Urothelium cell line (cell line): ENCODE measurements around the gene TRIM9.
"Not testable (repeated sequence)": the region's sequence is repeated elsewhere in the genome, so short reads cannot be mapped to it uniquely, and the experiment has no call there.

ENCODE experiments used
- DNase-seq: peaks from one replicate; pipeline ENCODE4 v3.0.0; 2011; ENCODE audit warnings: low spot score, mixed read lengths
- FAIRE-seq: peaks from 2 replicates; lab custom pipeline; 2011; peaks lifted over from hg19 to GRCh38; lab: Jason Lieb, UNC

The TRIM9 gene

DNA sequence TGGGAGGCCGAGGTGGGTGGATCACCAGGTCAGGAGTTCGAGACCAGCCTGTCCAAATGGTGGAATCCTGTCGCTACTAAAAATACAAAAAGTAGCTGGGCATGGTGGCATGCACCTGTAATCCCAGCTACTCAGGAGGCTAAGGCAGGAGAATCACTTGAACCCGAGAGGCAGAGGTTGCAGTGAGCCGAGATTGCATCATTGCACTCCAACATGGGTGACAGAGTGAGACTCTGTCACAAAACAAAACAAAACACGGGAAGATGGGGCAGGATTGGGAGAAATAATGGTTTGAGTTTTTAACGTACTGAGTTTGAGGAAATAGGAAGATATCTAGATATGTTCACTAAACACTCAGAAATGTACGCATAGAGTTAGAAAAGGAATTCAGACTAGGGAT is 153.3 kb downstream of the TRIM9 start:
- not testable (repeated sequence) for DNase-seq, FAIRE-seq

DNA sequence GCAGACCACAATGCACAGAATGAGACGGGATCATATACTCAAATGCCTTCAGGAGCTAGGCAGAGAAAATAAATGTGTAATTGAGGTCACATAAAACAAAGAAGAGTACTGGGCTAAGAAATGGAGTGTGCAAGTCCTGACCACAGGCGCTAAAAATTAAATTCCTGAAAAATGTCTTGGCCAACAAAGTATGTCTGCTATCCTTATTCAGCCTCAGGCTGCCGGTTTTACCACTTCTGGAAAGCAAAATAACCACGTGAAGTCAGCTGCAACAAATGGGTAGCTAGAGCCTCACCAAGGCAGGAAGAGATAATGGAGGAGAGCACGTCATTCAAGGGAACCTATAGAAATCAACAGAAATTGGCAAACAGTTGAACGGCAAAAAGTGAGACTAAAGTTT is 153.8 kb downstream of the TRIM9 start:
- FAIRE-seq (no peak), DNase-seq (no peak)

DNA sequence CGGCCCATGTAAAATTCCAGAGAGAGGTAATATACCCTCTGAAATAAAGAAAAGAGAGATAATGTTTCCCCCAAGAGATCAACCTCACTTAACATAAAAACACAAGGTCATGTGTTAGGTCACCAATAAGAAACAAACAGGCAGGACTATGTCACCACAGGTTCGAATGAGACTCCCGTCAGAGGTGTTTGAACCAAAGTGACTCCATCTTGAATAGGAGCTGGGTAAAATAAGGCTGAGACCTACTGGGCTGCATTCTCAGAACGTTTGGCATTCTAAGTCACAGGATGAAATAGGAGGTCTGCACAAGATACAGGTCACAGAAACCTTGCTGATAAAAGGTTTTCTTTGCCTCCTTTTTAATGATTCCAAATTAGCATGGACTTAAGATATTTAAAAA is 157.1 kb downstream of the TRIM9 start:
- no peak for FAIRE-seq
- DNase-seq: no peak

DNA sequence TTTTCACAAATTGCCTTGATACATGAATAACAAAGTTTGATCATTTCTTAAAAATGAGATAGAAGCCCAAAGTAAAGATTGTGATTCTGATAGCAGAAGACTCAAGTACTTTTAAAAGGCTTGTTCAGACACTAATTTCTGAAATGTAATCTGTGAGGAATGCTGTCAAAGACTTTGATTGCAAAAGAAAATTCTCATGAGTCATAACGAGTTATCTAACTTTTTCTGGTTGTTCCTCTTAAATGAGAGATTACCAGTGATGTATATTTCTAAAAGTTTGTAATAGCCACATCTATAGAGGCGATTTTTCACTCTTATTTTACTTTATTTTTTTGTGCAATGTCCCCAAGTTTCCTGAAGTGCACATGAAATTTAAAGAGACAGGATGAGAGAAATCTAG is 157.6 kb downstream of the TRIM9 start:
- DNase-seq: no peak

DNA sequence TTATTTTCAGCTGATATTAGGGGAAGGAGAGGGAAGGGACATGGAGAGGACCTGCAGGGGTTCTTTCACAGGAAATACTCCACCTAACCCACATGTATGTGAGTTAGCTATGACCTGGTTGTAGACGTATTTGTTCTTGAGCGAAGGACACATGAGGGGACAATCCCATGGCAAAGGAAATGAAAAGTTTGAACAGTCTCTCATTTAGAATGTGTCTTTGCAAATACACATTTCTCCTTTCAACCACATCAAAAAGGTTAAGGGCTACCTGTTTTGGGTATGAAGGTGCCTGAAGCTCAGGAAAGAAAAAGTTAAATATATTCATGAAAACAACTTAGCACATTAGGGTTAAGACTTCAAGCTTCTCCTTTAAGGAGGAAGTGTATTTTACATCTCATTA is 158.0 kb downstream of the TRIM9 start:
- DNase-seq: no peak
- no peak for FAIRE-seq

More for the DNA sequence above, 157.6 kb downstream of the TRIM9 start:
- FAIRE-seq: no peak

DNA sequence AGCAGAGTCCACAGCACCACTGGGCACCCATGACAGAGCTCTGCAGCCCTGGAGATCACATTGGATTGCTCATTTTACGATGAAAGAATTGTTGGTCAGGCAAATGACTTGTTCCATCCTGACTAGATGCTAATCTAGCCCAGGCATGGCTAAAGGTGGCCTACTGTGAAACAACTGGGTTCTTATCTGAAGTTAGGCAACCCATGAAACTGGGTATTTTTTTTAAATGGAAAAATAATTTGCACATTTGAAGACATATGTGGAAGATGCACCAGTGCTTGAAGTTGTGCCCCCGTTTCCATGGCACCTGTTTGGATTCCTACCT is 158.9 kb downstream of the TRIM9 start:
- peak; percentile 78 for FAIRE-seq
- DNase-seq: no peak

DNA sequence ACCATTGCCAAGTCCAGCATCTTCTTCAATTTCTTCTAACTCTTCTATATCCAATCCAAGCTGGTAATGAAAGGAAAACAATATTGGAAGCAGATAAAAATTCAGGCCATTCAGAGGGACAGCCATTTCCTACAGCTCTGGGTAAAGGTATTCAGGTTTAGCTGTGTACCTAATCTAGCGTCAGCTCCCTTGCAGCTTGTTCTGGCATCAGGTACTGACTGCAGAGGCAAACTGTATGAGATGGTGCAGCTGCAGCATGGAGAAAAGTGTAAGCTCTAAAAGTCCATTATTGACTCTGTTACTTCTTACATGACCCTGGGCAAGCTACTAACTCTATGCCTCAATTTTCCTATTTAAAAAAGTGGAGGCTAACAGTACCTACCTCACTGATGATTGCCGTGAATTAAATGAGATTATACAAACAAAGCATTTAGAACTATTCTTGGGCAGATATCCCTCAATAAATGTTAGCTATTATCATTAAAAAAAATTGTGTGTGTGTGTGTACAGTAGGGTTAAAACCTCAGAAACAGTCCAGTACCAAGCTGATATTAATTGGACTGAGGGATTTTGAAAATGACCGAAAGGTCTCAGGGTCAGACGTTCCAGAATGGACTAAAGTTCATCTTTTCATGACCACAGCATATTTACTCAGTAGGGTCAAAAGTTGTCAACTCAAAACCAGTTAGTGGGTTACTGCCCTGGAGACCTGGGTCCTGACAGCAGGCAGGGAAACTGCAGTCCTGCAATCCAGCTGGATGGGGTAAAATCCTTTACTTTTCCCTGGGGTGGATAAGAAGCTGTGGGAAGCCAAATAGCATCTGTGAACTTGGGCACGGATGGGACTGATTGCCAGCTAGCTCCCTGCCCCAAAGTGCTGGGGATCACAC is 159.5 kb downstream of the TRIM9 start:
- DNase-seq (no peak), FAIRE-seq (no peak)

DNA sequence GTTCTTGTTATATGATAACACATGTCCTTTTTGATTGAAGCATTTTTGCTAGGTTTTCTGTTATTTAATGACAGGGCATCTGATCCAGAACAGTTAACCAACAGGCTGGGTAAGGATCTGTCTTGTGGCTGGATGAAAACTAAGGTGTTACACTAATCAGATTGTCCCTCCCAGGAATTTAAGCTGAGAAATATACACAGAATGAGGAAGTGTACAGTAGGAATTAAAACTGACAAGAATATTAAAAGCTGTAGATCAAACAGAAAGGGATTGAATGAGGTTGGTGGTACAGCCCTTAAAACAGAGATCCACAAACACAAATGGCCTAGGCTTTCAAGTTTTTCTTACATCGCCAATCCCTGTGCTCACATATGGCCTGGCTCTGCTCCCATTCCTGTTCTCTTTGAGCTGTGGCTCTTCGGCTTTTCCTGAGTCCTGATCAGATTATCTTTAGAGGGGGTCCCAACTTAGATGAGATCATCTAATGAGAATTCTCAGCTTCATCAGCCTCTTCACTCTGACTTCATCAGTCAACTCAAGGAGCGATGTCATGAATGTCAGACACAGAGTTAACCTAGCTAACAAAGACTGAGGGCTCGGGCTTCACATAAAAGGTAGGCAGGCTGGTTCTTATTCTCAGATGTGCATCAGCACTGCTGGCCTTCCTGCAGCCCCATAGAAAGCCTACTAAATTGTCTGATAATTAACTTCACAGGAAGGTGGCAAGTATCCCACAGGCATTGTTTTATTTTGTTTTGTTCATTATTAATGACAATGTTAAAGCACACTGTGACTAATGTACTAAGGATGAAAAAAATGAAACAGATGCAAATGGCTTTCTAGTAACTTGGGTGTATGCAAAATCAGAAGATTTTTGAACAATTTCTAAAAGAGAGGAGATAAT is 162.1 kb downstream of the TRIM9 start:
- FAIRE-seq: no peak
- no peak for DNase-seq

DNA sequence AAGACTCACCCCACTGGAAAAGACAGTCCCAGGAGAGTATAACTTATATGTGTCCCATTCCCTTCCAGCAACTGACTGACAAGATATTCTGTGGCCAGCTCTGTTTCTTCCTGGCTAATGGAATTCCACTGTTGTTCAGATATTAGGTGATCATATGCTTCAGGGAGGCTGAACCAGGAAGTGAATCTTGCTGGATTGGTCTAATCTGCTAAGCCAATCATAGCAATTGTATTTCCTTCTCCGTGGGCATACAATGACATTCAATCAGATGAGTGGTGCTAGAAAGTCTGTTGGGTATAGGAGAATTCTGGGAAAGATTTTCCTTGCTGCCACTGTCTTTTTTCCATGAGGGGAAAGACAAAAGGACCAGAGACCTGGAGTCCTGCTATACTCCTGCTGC is 162.7 kb downstream of the TRIM9 start:
- FAIRE-seq (no peak), DNase-seq (no peak)

DNA sequence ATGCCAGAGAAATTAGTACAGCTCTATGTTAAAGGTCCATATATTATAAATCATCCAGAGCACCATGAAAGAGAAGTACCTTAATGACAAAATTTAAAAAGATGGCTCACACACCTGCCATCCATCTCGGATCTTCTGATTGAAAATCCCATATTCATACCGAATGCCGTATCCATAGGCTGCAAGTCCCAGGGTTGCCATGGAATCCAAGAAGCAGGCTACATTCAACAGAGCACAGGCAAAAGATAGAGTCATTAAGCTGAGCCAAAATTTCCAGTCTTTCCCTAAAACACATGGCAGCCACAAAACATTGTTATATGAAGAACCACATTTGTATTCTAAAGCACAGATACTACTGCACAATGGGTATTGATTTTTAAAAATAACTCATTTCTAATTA is 163.3 kb downstream of the TRIM9 start:
- no peak for DNase-seq
- no peak for FAIRE-seq

DNA sequence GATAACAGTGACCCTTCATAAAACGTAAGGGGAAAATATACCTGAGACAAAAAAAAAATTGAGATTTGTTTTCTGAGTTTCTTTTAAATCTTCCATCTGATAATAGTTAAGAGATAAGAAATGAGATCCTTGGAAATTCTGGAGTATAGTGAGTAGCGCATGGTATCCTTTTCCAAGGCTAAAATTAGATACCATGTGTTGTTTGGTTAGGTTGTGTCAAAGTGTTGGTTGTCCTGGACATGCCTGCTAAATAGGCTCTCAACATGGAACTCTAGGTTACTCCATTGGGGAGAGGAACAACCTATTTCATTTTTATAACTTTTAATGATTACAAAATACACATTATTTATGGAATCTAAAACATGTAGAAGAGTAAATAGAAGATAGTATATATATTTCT is 165.4 kb downstream of the TRIM9 start:
- no peak for FAIRE-seq
- no peak for DNase-seq

DNA sequence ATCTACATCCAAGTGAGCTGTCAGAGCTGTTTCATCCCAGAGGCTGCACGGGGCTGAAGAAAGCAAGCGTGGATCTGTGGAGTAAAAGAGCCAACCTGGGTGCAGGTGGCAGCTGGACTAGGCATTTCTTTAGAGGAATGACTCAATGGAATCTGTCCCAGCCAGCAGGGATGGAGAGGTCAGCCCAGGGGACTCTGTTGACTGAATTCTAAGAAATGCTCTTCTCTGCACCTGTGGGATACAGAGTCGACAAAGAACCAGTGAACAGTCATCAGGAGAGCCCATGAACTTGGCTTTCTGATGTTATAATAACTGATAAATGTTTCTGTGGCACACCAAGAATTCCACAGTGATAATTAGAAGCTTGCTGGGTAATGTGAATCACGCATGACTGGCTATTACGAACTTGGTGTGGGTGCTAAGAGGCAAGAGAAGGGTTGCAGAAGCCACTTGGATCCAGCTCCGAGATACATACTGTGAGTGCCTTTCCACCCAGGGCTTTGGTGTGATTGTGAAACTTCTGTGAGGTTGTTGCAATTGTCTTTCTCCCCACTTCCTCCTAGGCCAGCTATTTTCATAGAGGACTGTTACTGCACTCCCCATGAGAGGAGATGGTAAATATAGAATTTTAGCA is 166.8 kb downstream of the TRIM9 start:
- FAIRE-seq: no peak
- DNase-seq: no peak

DNA sequence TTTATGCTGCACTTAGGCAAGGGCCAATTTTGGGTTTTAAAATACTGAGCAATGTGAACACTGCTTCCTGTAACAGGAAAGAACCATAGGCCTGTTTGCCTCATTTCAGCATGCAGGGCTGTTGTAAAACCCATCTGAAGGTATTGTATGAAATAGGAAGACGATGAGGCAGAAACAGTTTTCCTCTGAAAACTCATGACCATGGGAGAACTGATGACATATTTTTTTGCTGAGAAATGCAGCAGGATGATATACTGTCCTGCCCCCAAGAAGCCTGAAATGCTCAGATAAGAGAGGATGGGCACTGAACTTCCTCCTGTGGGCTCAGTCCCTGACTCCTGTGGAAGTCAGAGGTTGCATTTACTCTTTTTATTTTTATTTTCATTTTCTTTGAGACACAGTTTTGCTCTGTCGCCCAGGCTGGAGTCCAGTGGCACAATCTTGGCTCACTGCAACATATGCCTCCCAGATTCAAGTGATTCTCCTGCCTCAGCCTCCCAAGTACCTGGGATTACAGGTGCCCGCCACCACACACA is 168.0 kb downstream of the TRIM9 start:
- FAIRE-seq: no peak

More for the DNA sequence above, 168.0 kb downstream of the TRIM9 start:
- DNase-seq: no peak
